Naive thymus-derived CD8-positive, alpha-beta T cell (primary cell): Measurements from ENCODE around the gene NLRP5. TPM values are rescaled to one million over a fixed set of nuclear protein-coding genes. Genes with fewer than 3 reads are reported as not detected.

Source experiments
- polyA plus RNA-seq, 3 donors: library from polyadenylated mRNA; unstranded; fragments of 300-500 nt; fragmentation: Illumina TruSeq; gene quantifications; one replicate each; pipeline ENCODE4 v1.2.3, GENCODE V29; 2021
- total RNA-seq, 8 experiments: library from RNA in 2 of 8; stranded (reverse) in 2 of 8; gene quantifications; one replicate each; pipeline ENCODE4 v1.2.3 and lab custom pipeline; 2021 to 2026

NLRP5 gene
- total and polyA plus RNA-seq, 5 experiments from 2014 or later = not detected

Other genes starting within 250 kb of the NLRP5 start
- not detected for gene NLRP9, start 248.4 kb upstream of the NLRP5 start, total RNA-seq
- gene NLRP9, start 248.4 kb upstream of the NLRP5 start, polyA plus RNA-seq = not detected
- not detected for gene RFPL4A, start 227.7 kb upstream of the NLRP5 start, total RNA-seq
- gene RFPL4A, start 227.7 kb upstream of the NLRP5 start, polyA plus RNA-seq = not detected
- gene RFPL4AL1, start 217.7 kb upstream of the NLRP5 start, total RNA-seq = not detected
- gene RFPL4AL1, start 217.7 kb upstream of the NLRP5 start, polyA plus RNA-seq = not detected
- gene NLRP11, start 154.8 kb upstream of the NLRP5 start, total RNA-seq = not detected
- not detected for gene NLRP11, start 154.8 kb upstream of the NLRP5 start, polyA plus RNA-seq
- gene NLRP4, start 150.2 kb upstream of the NLRP5 start, total RNA-seq = not detected
- gene NLRP4, start 150.2 kb upstream of the NLRP5 start, polyA plus RNA-seq = not detected
- gene NLRP13, start 54.4 kb upstream of the NLRP5 start, total RNA-seq = not detected
- gene NLRP13, start 54.4 kb upstream of the NLRP5 start, polyA plus RNA-seq = not detected
- gene NLRP8, start 38.9 kb upstream of the NLRP5 start, total RNA-seq = not detected
- not detected for gene NLRP8, start 38.9 kb upstream of the NLRP5 start, polyA plus RNA-seq
- 10 to 100 TPM; 29.3 to 29.4 TPM for gene ZNF787, start 134.5 kb downstream of the NLRP5 start, total RNA-seq
- 1 to 10 TPM in 2 of 3 donors, under 1 TPM in 1; 0.49 to 1.9 (median 1.2) TPM for gene ZNF787, start 134.5 kb downstream of the NLRP5 start, polyA plus RNA-seq
- gene ZNF444, start 154.5 kb downstream of the NLRP5 start, total RNA-seq = 10 to 100 TPM; 42.2 to 49.4 TPM
- 10 to 100 TPM; 12.9 to 26.9 (median 19.2) TPM for gene ZNF444, start 154.5 kb downstream of the NLRP5 start, polyA plus RNA-seq
- gene GALP, start 189.2 kb downstream of the NLRP5 start, total RNA-seq = not detected
- gene GALP, start 189.2 kb downstream of the NLRP5 start, polyA plus RNA-seq = not detected
- not detected for gene ZSCAN5B, start 211.0 kb downstream of the NLRP5 start, total RNA-seq
- not detected for gene ZSCAN5B, start 211.0 kb downstream of the NLRP5 start, polyA plus RNA-seq
- not detected for gene ZSCAN5C, start 215.5 kb downstream of the NLRP5 start, total RNA-seq
- not detected for gene ZSCAN5C, start 215.5 kb downstream of the NLRP5 start, polyA plus RNA-seq